Middle frontal gyrus (tissue), 1 donor: ENCODE data around the gene ZNF691.
"Not testable (repeated sequence)": the region's sequence is repeated elsewhere in the genome, so short reads cannot be mapped to it uniquely, and the experiment has no call there.

Experiments
- DNase-seq: peaks from one replicate; pipeline ENCODE4 v3.0.0-alpha.2; 2015; ENCODE audit warnings: low spot score; ENCODE audit errors: extremely low spot score

ZNF691 gene

GRCh38 chr1:42859366-42859765 is 13.0 kb downstream of the ZNF691 start:
- not testable (repeated sequence) for DNase-seq

DNA sequence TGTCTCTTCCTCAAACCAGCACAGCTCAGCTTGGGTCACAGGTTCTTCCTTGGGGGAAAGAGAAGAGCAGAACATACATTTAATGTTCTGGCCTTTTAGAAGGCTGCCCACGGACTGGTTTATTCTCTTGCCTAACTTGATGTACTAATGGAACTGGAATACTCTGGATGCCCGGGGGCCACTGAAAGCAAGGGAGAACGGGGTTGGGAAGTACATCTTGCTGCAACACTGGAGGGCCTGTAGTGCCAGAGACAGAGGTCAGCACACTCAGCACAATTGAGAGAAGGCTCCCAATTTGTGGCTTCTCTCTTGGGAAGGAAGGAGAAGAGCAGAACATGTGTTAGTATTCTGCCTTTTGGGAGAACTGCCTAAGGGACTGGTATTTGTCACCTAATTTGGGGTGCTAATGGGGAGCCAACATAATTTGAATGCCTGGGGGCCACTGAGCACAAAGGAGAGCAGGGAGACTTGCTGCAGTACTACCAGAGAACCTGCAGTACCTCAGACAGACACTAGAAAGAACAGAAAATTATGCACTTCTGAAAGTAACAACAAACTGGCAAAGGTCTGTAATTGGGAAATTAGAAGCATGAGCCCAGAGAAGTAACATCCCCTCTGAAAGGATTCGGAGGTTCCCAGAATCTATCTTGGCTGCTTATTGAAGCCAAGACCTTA is 14.1 kb downstream of the ZNF691 start:
- no peak for DNase-seq

- no peak for DNase-seq
These were observed 14.6 kb downstream of the ZNF691 start for GRCh38 chr1:42861014-42861399.

DNA sequence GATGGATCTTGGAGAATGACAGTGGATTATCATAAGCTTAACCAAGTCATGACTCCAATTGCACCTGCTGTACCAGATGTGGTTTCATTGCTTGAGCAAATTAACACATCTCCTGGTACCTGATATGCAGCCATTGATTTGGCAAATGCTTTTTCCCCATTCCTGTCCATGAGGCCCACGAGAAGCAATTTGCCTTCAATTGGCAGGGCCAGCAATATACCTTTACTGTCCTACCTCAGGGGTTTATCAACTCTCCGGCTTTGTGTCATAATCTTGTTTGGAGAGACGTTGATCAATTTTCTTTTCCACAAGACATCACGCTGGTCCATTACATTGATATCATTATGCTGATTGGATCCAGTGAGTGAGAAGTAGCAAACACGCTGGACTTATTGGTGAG is 20.1 kb downstream of the ZNF691 start:
- no peak for DNase-seq

DNA sequence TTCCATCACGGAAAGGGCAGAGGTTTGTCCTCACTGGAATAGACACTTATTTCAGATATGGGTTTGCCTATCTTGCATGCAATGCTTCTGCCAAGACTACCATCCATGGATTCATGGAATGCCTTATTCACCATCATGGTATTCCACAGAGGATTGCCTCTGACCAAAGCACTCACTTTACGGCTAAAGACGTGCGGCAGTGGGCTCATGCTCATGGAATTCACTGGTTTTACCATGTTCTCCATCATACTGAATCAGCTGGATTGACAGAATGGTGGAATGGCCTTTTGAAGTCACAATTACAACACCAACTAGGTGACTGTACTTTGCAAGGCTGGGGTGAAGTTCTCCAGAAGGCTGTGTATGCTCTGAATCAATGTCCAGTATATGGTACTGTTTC is 22.1 kb downstream of the ZNF691 start:
- DNase-seq, result not testable (repeated sequence)

GRCh38 chr1:42869254-42869653 is 22.8 kb downstream of the ZNF691 start:
- DNase-seq, result not testable (repeated sequence)

DNA sequence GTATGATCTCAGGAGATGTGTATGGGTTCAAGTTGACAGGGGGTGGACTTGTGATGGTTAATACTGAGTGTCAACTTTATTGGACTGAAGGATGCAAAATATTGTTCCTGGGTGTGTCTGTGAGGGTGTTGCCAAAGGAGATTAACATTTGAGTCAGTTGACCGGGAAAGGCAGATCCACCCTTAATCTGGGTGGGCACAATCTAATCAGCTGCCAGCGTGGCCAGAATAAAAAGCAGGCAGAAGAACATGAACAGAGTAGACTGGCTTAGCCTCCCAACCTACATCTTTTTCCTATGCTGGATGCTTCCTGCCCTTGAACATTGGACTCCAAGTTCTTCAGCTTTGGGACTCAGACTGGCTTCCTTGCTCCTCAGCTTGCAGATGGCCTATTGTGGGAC is 23.3 kb downstream of the ZNF691 start:
- DNase-seq, result not testable (repeated sequence)

DNA sequence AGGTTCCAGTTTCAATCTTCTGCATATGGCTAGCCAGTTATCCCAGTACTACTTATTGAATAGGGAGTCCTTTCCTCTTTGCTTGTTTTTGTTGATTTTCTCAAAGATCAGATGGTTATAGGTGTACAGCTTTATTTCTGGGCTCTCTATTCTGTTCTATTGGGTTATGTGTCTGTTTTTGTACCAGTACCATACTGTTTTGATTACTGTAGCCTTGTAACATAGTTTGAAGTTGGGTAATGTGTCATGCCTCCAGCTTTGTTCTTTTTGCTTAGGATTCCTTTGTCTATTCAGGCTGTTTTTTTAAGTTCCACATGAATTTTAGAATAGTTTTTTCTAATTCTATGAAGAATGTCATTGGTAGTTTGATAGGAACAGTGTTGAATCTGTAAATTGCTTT is 26.7 kb downstream of the ZNF691 start:
- DNase-seq, result not testable (repeated sequence)

DNA sequence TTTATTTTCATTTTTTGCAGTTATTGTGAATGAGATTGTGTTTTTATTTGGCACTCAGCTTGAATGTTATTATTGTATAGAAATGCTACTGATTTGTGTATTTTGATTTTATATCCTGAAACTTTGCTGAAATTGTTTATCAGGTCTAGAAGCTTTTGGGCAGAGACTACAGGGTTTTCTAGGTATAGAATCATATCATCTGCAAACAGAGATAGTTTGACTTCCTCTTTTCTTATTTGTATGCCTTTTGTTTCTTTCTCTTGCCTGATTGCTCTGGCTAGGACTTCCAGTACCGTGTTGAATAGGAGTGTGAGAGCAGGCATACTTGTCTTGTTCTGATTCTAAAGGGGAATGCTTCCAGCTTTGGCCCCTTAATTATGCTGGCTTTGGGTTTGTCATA is 27.3 kb downstream of the ZNF691 start:
- DNase-seq, result no peak

DNA sequence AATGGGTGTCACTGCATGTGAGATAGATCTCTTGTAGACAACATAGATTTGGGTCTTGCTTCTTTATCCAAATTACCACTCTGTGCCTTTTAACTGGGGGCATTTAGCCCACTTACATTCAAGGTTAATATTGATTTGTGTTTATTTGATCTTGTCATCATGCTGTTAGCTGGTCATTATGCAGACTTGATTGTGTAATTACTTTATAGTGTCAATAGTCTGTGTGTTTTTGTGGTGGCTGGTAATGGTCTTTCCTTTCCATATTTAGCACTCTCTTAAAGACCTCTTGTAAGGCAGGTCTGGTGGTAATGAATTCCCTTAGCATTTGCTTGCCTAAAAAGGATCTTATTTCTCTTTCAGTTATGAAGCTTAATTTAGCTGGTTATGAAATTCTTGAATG is 29.6 kb downstream of the ZNF691 start:
- DNase-seq, result no peak

DNA sequence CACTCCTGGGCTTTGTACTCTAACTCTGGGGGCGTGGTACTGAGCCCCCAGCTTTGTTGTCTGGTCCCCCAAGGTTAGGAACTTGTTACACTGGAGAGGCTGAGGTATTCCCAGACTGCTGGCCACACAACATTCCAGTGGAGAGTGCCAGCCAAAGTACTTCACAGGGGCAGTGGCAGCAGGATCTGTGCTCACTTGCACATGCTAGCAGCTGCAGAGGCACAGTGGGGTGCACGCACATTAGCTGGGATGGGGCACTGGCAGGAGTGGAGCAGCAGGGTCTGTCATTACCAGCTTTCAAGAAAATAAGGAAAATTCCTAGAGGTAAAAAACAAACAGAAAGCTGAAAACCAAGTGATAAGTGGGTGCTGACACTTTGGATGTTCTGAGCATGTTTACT is 31.0 kb downstream of the ZNF691 start:
- DNase-seq, result no peak

DNA sequence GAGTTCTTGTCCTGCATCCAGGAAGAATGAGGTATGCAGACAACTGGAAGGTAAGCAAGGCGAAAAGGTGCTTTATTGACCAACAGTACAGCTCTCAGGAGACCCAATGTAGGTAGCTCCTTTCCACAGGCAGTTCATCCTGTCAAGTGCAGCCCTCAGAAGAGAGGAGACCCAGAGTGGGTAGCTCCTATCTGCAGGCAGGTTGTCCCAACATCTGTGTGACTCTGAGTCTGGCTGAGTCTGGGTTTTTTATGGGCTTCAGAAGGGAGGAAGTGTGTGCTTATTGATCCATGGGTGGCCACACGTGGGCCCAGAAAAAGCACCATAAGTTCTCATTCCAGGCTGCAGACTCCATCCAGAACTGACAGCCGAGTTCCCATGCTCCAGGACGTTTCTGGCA is 34.0 kb downstream of the ZNF691 start:
- no peak for DNase-seq

DNA sequence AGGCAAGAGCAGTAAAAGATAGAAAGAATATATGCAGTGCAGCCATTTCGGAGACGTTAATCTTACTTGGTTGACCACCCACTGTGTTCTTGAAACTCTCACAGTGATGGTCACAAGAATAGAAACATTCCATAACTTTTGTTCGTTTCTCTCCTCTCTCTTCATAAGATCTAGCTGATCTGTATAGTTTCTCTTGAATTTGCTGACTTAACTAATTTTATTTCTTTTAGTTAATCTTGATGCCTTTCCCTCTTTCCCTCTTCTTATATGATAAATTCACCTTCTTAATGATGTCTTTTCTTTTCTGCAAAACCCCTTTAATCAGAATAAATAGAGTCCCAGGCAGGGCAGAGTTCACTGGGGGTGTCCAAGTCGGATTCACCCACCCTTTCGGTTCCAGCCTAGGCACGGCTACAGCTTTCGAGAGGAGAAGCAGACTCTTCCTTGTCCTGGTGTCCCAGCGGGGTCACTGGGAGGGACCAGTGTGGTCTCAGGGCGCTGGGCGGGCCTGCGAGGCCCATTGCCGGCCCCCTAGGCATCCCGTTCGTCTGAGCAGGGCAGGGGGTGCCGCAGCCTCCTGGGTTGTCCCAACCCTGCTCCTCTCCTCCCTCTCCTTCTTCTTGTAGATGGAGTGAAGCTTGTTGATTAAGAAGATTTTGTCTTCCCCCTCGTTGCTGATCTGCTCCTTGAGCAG is 39.8 kb downstream of the ZNF691 start:
- DNase-seq, result no peak

GRCh38 chr1:42886800-42887199 is 40.4 kb downstream of the ZNF691 start:
- no peak for DNase-seq

GRCh38 chr1:42887366-42887765 is 41.0 kb downstream of the ZNF691 start:
- DNase-seq, result no peak

- no peak for DNase-seq
These were observed 41.7 kb downstream of the ZNF691 start for GRCh38 chr1:42888013-42888633.

DNA sequence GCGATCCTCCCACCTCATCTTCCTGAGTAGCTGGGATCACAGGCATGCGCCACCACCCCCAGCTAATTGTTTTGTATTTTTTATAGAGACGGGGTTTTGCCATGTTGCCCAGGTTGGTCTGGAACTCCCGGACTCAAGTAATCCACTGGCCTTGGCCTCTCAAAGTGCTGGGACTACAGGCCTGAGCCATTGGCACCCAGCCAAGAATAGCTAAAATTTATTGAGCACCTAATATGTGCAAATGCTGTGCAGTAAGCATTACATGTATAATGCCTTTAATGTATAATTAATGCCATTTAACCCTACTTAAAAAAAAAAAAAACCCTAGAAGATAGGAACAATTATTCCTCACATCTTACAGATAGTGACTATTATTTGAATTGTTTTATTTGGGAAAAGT is 42.9 kb downstream of the ZNF691 start:
- DNase-seq, result no peak

DNA sequence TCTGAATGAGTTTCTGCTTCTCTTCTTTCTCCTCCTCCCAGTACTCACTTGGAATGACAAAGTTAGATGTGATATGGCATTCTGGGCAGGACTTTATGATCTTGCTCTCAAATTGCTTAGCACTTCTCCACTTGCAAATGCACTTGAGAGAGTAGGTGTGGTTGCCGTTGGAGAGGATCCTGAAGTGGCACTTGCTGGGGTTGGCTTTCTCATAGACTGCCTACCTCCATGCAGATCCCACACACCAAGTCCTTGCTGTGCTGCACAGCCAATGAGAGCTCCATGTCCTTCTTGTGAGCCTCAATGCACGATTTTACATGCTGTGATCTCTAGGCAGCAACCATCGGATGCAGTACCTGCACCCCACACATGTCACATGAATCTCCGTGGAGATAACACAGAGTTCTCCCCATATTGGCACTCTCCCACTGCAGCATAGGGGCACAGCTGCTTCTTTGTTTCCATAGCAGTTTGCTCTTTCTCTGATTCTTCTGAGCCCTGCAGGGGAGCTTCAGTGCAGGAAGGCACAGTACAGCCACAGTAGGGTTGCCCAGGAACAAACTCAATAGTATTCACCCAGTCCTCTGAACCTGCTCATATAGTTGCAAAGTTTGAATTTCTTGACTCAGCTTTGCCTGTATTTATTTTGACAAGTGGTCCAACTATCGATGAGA is 45.2 kb downstream of the ZNF691 start:
- no peak for DNase-seq

DNA sequence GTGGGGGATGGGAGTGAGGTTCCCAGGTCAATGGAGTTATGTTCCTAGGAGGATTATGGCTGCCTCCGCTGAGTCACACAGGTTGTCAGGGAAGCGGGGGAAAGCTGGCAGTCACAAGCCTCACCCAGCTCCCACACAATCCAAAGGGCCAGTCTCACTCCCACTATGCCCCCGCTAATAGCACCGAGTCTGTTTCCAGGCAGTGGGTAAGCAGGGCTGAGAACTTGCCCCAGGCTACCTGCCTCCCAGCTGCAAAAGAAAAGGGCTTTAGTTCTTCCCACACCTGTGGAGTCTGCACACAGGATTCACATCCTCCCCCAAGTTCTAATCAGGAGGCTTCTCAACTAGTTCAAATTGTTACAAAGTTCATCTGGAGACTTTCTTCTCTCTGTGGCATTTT is 53.5 kb downstream of the ZNF691 start:
- DNase-seq, result not testable (repeated sequence)
